Measurements from ENCODE around the gene SPATA6L. TPM values are rescaled to one million over a fixed set of nuclear protein-coding genes. Genes with fewer than 3 reads are reported as not detected.
"Not testable (repeated sequence)": the region's sequence is repeated elsewhere in the genome, so short reads cannot be mapped to it uniquely, and the experiment has no call there.

SPATA6L gene
- total and polyA plus RNA-seq, 2 of the 13 experiments (the other 11 are each of a cell fraction or from before 2014, with no cell fraction given), result 1.1 to 1.9 TPM

- CTCF ChIA-PET (ENCODE audit: low intra/inter-chr PET ratio, low total read pairs), result interaction anchor here (1.0 kb wide), 1 partner anchor 19 kb away, joined by 3 read pairs; the partner anchor contains the start of gene CDC37L1
- no peak overlapping the region for H3K4me3 ChIP-seq (replicated peaks in 1 of 3; ENCODE audit: insufficient read depth in 1 of 3, low read depth in 2 of 3, low read length in 3 of 3)
- no peaks in the 10 kb centered on the region for H3K27me3 ChIP-seq (ENCODE audit: control insufficient read depth in 1 of 2, insufficient read depth in 2 of 2, low read length in 2 of 2)
- H3K4me1 ChIP-seq (ENCODE audit: insufficient read depth, low read length), result peaks cover 62% of the 10 kb centered on the region
- in situ Hi-C loops (cut with HindIII; ENCODE audit: extremely low pct_ligation_motif_present, low pct_unique_long_range_greater_than_20kb) (no loop called here), intact Hi-C loops (cut with micrococcal nuclease; ENCODE audit: unreplicated experiment) (loop anchor here (5.0 kb wide), 1 partner anchor 36 kb away; no protein-coding TSS in a partner anchor)
- H3K9ac ChIP-seq (ENCODE audit: insufficient read depth, low read depth, low read length), result no peak overlapping the region
- H3K9me3 ChIP-seq (ENCODE audit: low read length), result no peaks in the 10 kb centered on the region
- POLR2A ChIA-PET, result interaction anchor here (2.6 kb wide), 1 partner anchor 18 kb away, joined by 28 read pairs; the partner anchor contains the start of gene CDC37L1
- WGBS (ENCODE audit: low lambda C conversion rate), result 92% methylated on average over 1 of the region's 1 CpG
- no peak overlapping the region for H2AFZ ChIP-seq (ENCODE audit: low read length)
- no peak for FAIRE-seq
- H3K79me2 ChIP-seq (ENCODE audit: insufficient read depth, low read length), result peaks cover 12% of the 10 kb centered on the region
- H4K20me1 ChIP-seq (ENCODE audit: insufficient read depth, low read length), result no peaks in the 10 kb centered on the region
- no TSS peak for BruUV-seq (replicated peaks)
- no peak for ATAC-seq
- H3K36me3 ChIP-seq (replicated peaks in 1 of 2; ENCODE audit: control insufficient read depth in 1 of 2, insufficient read depth in 2 of 2, low read length in 2 of 2), result no peaks in the 10 kb centered on the region
- TF ChIP-seq ZNF207 (IDR thresholded peaks at IDR 0.05; ENCODE audit: borderline replicate concordance) (no peak), ZNF605 (CRISPR knock-in tag; IDR thresholded peaks at IDR 0.05) (no peak), ARNT2 (CRISPR knock-in tag; IDR thresholded peaks at IDR 0.05; ENCODE audit: low read depth) (no peak), ZNF772 (CRISPR knock-in tag; IDR thresholded peaks at IDR 0.05) (no peak), KLF12 (CRISPR knock-in tag; IDR thresholded peaks at IDR 0.05; ENCODE audit: borderline replicate concordance) (no peak), HDAC6 (IDR thresholded peaks at IDR 0.05; ENCODE audit: low read depth, low read length) (no peak), MLXIP (CRISPR knock-in tag; IDR thresholded peaks at IDR 0.05; ENCODE audit: borderline replicate concordance) (no peak), ZNF513 (CRISPR knock-in tag; conservative IDR thresholded peaks at IDR 0.05) (no peak), SMARCC2 (IDR thresholded peaks at IDR 0.05) (no peak), ZNF670 (CRISPR knock-in tag; IDR thresholded peaks at IDR 0.05; ENCODE audit: borderline replicate concordance) (no peak), TARDBP (CRISPR knock-in tag; IDR thresholded peaks at IDR 0.05) (no peak)
- DNase-seq (ENCODE audit: low spot score), result no peak
- no peak overlapping the region for H3K27ac ChIP-seq (ENCODE audit: extremely low read length, insufficient read depth, low read length)
- no peak overlapping the region for H3K4me2 ChIP-seq (ENCODE audit: low read depth, low read length)
Observed at GRCh38 chr9:4661165-4661564, 5.1 kb downstream of the SPATA6L start.

DNA sequence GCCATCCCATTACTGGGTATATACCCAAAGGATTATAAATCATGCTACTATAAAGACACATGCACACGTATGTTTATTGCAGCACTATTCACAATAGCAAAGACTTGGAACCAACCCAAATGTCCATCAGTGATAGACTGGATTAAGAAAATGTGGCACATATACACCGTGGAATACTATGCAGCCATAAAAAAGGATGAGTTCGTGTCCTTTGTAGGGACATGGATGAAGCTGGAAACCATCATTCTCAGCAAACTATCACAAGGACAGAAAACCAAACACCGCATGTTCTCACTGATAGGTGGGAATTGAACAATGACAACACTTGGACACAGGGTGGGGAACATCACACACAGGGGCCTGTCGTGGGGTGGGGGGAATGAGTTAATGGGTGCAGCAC, 5.6 kb downstream of the SPATA6L start:
- 92% methylated on average over 4 of the region's 5 CpGs for WGBS (ENCODE audit: low lambda C conversion rate)
- H3K36me3 ChIP-seq (replicated peaks in 1 of 2; ENCODE audit: control insufficient read depth in 1 of 2, insufficient read depth in 2 of 2, low read length in 2 of 2); CTCF ChIA-PET (ENCODE audit: low intra/inter-chr PET ratio, low total read pairs); BruUV-seq (replicated peaks); H3K4me2 ChIP-seq (ENCODE audit: low read depth, low read length); FAIRE-seq; in situ Hi-C loops (cut with HindIII; ENCODE audit: extremely low pct_ligation_motif_present, low pct_unique_long_range_greater_than_20kb); H3K9ac ChIP-seq (ENCODE audit: insufficient read depth, low read depth, low read length); ATAC-seq; H3K27ac ChIP-seq (ENCODE audit: extremely low read length, insufficient read depth, low read length); H3K9me3 ChIP-seq (ENCODE audit: low read length); H3K4me3 ChIP-seq (replicated peaks in 1 of 3; ENCODE audit: insufficient read depth in 1 of 3, low read depth in 2 of 3, low read length in 3 of 3); H3K27me3 ChIP-seq (ENCODE audit: control insufficient read depth in 1 of 2, insufficient read depth in 2 of 2, low read length in 2 of 2); DNase-seq (ENCODE audit: low spot score); H2AFZ ChIP-seq (ENCODE audit: low read length); H4K20me1 ChIP-seq (ENCODE audit: insufficient read depth, low read length); POLR2A ChIA-PET: not testable (repeated sequence)
- H3K79me2 ChIP-seq (ENCODE audit: insufficient read depth, low read length), result peaks cover 12% of the 10 kb centered on the region
- intact Hi-C loops (cut with micrococcal nuclease; ENCODE audit: unreplicated experiment), result loop anchor here (5.0 kb wide), 1 partner anchor 37 kb away; no protein-coding TSS in a partner anchor
- peaks cover 57% of the 10 kb centered on the region for H3K4me1 ChIP-seq (ENCODE audit: insufficient read depth, low read length)

Measured in HepG2 (cell line).